HepG2 (cell line): ENCODE data around the gene POLR3H.

Experiments used
- ADNP ChIP-seq: sonication (generic); formaldehyde crosslinking; IDR thresholded peaks from 2 replicates; pipeline ENCODE4 v1.4.0; 2020; ENCODE audit warnings: missing genetic modification reagents
- CEBPB ChIP-seq: IDR thresholded peaks from 2 replicates; pipeline ENCODE4 v1.6.1; 2011; ENCODE audit warnings: low read depth, low read length, improper control_type of control experiment, borderline replicate concordance
- POLR2AphosphoS5 ChIP-seq: IDR thresholded peaks from 2 replicates; pipeline ENCODE4 v1.6.1; 2012; ENCODE audit warnings: low read depth, low read length
- WIZ ChIP-seq: sonication (generic); formaldehyde crosslinking; IDR thresholded peaks from 2 replicates; pipeline ENCODE4 v1.5.1; 2020; ENCODE audit warnings: mild to moderate bottlenecking, missing genetic modification reagents
- TF ChIP-seq, protein P1 (sequence below): sonication (generic); formaldehyde crosslinking; IDR thresholded peaks from 2 replicates; pipeline ENCODE4 v1.5.0; 2020; ENCODE audit warnings: mild to moderate bottlenecking, missing genetic modification reagents, moderate library complexity
- TF ChIP-seq, protein P2 (sequence below): sonication (generic); formaldehyde crosslinking; IDR thresholded peaks from 2 replicates; pipeline ENCODE4 v1.4.0; 2020; ENCODE audit warnings: missing genetic modification reagents, low read depth, mild to moderate bottlenecking, borderline replicate concordance

DNA sequence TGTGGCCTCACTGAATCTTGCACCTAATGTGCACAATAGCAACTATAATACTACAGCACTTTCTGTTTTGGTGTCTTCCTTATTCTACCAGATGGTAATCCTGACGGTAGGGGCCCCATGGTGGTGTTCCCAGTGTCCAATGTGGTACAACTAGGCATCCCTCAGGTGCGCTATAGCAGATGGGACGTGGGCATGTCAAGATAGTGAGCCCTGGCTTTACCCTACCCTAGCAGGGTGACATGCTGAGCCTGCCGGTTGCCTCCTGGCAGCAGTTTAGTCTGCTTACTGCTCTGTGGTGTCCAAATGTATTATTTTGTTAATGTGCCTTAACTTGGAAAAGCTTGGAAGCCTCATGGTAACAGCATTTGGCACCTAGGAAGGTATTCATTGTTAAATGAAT lies 56.2 kb downstream of the POLR3H start:
- TF ChIP-seq ADNP = no peak
- TF ChIP-seq WIZ = no peak
- TF ChIP-seq, protein P1, sequence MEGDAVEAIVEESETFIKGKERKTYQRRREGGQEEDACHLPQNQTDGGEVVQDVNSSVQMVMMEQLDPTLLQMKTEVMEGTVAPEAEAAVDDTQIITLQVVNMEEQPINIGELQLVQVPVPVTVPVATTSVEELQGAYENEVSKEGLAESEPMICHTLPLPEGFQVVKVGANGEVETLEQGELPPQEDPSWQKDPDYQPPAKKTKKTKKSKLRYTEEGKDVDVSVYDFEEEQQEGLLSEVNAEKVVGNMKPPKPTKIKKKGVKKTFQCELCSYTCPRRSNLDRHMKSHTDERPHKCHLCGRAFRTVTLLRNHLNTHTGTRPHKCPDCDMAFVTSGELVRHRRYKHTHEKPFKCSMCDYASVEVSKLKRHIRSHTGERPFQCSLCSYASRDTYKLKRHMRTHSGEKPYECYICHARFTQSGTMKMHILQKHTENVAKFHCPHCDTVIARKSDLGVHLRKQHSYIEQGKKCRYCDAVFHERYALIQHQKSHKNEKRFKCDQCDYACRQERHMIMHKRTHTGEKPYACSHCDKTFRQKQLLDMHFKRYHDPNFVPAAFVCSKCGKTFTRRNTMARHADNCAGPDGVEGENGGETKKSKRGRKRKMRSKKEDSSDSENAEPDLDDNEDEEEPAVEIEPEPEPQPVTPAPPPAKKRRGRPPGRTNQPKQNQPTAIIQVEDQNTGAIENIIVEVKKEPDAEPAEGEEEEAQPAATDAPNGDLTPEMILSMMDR (CRISPR knock-in tag) = no peak
- TF ChIP-seq CEBPB = no peak
- TF ChIP-seq, protein P2, sequence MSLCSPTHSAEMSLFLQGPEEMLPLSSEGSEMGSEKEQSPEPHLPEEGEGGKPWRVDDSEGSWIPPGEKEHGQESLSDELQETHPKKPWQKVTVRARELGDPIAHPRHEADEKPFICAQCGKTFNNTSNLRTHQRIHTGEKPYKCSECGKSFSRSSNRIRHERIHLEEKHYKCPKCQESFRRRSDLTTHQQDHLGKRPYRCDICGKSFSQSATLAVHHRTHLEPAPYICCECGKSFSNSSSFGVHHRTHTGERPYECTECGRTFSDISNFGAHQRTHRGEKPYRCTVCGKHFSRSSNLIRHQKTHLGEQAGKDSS (CRISPR knock-in tag) = no peak
- TF ChIP-seq POLR2AphosphoS5 = no peak
